ENCODE results near the gene HMGB1. TPM values are rescaled to one million over a fixed set of nuclear protein-coding genes. Genes with fewer than 3 reads are reported as not detected.
A peak's percentile ranks its signal among the peaks of the same experiment; 100 is the strongest.
"Not testable (repeated sequence)": the region's sequence is repeated elsewhere in the genome, so short reads cannot be mapped to it uniquely, and the experiment has no call there.

HMGB1 gene
- total RNA-seq, 1 donor from 2014 or later: 135 TPM

DNA sequence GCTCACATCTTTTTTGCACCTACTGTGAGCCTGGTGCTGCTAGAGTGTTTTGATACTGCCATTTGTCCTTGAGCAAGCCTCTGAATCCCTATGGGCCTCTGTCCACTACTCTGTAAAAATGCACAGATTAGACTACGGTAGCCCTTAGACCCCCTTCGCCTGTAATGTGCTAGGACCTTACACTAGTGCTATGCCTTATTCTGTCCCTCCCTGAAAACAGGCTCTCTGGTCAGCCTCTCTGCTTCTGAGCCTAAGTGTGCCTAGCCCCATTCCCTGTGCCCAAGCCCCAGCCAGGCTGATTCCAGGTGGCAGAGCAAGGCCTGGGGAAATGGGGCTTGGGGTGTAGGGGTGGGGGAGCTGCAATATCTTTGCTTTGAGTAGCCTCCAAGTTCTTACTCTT lies 10.7 kb downstream of the HMGB1 start:
- Histone ChIP-seq H3K36me3 (peaks cover 0 to 7% of the 10 kb centered on the region in 2 donors), H3K27me3 (no peaks in the 10 kb centered on the region), H3K4me3 (no peak overlapping the region), H3K9me3 (no peaks in the 10 kb centered on the region), H3K27ac (no peak overlapping the region), H3K4me1 (peaks cover 0 to 2% of the 10 kb centered on the region in 2 donors)
- TF ChIP-seq, protein P1, sequence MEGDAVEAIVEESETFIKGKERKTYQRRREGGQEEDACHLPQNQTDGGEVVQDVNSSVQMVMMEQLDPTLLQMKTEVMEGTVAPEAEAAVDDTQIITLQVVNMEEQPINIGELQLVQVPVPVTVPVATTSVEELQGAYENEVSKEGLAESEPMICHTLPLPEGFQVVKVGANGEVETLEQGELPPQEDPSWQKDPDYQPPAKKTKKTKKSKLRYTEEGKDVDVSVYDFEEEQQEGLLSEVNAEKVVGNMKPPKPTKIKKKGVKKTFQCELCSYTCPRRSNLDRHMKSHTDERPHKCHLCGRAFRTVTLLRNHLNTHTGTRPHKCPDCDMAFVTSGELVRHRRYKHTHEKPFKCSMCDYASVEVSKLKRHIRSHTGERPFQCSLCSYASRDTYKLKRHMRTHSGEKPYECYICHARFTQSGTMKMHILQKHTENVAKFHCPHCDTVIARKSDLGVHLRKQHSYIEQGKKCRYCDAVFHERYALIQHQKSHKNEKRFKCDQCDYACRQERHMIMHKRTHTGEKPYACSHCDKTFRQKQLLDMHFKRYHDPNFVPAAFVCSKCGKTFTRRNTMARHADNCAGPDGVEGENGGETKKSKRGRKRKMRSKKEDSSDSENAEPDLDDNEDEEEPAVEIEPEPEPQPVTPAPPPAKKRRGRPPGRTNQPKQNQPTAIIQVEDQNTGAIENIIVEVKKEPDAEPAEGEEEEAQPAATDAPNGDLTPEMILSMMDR (IDR thresholded peaks at IDR 0.05): no peak
- intact Hi-C loops (cut with DNase I): no loop called here
- no peak for DNase-seq (ENCODE audit: low spot score in 2 of 2)

DNA sequence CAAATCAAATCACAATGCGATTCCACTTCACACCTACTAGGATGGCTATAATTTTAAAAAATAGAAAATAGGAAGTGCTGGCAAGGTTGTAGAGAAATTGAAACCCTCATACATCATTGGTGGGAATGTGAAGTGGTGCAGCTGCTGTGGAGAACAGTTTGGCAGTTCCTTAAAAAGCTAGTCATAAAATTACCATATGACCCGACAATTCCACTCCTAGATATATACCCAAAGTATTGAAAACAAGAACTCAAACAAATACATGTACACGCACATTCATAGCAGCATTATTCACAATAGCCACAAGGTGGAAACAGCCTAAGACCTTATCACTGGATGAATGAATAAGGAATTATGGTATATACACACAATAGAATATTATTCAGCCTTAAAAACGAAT lies 12.0 kb downstream of the HMGB1 start:
- H3K27me3 ChIP-seq: no peaks in the 10 kb centered on the region
- no peak overlapping the region for H3K27ac ChIP-seq
- H3K9me3 ChIP-seq: no peaks in the 10 kb centered on the region
- DNase-seq (ENCODE audit: low spot score in 2 of 2): no peak
- intact Hi-C loops (cut with DNase I): no loop called here
- H3K4me3 ChIP-seq: no peak overlapping the region
- H3K36me3 ChIP-seq: no peaks in the 10 kb centered on the region
- H3K4me1 ChIP-seq: peaks cover 0 to 2% of the 10 kb centered on the region in 2 donors
- TF ChIP-seq, protein P1 (IDR thresholded peaks at IDR 0.05): no peak

DNA sequence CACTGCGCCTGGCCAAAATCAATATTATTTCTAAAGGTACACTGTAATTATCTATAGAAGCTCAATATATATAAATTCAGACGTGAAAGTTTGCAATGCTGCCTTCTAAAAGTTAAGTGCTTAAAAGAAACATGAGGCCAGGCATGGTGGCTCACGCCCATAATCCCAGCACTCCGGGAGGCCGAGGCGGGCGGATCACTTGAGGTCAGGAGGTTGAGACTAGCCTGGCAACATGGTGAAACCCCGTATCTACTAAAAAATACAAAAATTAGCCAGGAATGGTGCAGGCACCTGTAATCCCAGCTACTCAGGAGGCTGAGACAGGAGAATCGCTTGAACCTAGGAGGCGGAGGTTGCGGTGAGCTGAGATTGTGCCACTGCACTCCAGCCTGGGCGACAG lies 14.3 kb downstream of the HMGB1 start:
- H3K4me1 ChIP-seq; H3K27me3 ChIP-seq; H3K9me3 ChIP-seq; DNase-seq (ENCODE audit: low spot score in 2 of 2); intact Hi-C loops (cut with DNase I); H3K4me3 ChIP-seq; H3K27ac ChIP-seq; H3K36me3 ChIP-seq: not testable (repeated sequence)

DNA sequence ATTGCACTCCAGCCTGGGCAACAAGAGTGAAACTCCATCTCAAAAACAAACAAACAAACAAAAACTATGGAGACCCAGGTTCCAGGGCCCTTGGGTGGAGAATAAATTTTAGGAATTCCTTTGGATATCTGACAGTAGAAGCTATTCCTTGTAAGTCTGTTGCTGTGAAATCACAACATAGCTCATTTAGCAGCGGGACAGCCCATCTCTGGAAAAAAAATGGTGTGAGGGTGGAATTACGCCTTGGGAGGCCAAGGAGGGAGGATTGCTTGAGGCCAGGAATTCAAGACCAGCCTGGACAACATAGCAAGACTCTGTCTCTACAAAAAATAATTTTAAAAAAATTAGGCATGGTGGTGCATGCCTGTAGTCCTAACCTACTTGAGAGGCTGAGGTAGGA lies 15.7 kb downstream of the HMGB1 start:
- H3K4me3 ChIP-seq: no peak overlapping the region
- no peak for DNase-seq (ENCODE audit: low spot score in 2 of 2)
- H3K27me3 ChIP-seq: no peaks in the 10 kb centered on the region
- no peaks in the 10 kb centered on the region for H3K4me1 ChIP-seq
- no peaks in the 10 kb centered on the region for H3K9me3 ChIP-seq
- no peak overlapping the region for H3K27ac ChIP-seq
- no peaks in the 10 kb centered on the region for H3K36me3 ChIP-seq
- TF ChIP-seq, protein P1 (IDR thresholded peaks at IDR 0.05): no peak
- intact Hi-C loops (cut with DNase I): no loop called here

DNA sequence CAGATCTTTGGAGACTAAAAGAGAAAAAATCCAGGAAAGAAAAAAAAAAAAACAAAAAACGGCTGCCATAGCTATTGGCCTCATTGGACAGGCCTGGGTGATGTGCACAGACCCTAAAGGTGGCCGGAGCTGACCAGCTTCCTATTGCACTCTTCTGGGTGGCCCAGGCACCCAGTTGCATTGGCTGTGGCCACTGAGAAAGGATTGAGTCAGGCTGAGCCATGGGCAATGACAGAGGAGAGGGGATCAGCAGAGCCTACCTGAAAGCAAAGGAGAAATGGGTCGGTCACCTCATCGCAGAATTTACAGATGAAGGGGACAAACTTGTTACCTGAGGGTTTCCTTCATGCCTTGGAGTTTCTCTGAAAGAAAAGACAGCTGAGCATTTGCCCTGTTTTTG lies 17.3 kb downstream of the HMGB1 start:
- H3K27ac ChIP-seq: no peak overlapping the region
- H3K27me3 ChIP-seq: no peaks in the 10 kb centered on the region
- no peaks in the 10 kb centered on the region for H3K9me3 ChIP-seq
- TF ChIP-seq, protein P1 (IDR thresholded peaks at IDR 0.05): no peak
- H3K4me3 ChIP-seq: no peak overlapping the region
- H3K36me3 ChIP-seq: no peaks in the 10 kb centered on the region
- intact Hi-C loops (cut with DNase I): loop anchor here (5.0 kb wide), 1 partner anchor 106 kb away; no protein-coding TSS in a partner anchor
- DNase-seq (ENCODE audit: low spot score in 2 of 2): no peak
- no peaks in the 10 kb centered on the region for H3K4me1 ChIP-seq

DNA sequence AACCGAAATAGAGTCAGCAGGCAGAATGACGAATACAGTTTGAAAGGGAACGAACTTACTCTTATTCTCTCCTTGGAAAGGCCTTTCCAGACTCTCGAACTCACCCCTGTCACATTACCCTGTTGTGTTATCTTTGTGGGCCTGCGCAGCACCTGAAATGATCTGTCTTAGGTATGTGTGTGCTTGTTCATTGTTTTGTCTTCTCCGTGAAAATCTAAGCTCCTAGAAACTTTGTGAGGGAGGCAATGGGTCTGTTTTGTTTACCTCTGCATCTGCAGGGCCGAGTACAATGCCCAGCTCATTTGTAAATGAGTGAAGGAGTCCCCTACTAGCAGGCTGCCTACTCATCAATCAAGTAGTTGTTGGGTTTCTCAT lies 19.6 kb downstream of the HMGB1 start:
- Histone ChIP-seq H3K27ac (peak overlapping the region; percentile 67 to 82), H3K4me1 (no peaks in the 10 kb centered on the region), H3K4me3 (peak overlapping the region; percentile 32 to 57), H3K9me3 (no peaks in the 10 kb centered on the region), H3K27me3 (no peaks in the 10 kb centered on the region), H3K36me3 (no peaks in the 10 kb centered on the region)
- TF ChIP-seq, protein P1 (IDR thresholded peaks at IDR 0.05): no peak
- intact Hi-C loops (cut with DNase I): loop anchor here (1.0 to 5.0 kb wide), 2 partner anchors 38 to 104 kb away; no protein-coding TSS in a partner anchor
- no peak for DNase-seq (ENCODE audit: low spot score in 2 of 2)
